GM18505 (cell line): ENCODE results near the gene SLC25A40.
"Not testable (repeated sequence)": the region's sequence is repeated elsewhere in the genome, so short reads cannot be mapped to it uniquely, and the experiment has no call there.

ENCODE experiments used
- ATAC-seq: cut with Tn5 transposase; IDR thresholded peaks from one replicate; pipeline ENCODE4 v1.9.1; 2021; ENCODE audit not compliant: unreplicated experiment
- POLR2A ChIP-seq: IDR thresholded peaks from 4 replicates; pipeline ENCODE4 v1.6.1; 2011; ENCODE audit warnings: borderline replicate concordance; ENCODE audit not compliant: insufficient read depth, insufficient read length; ENCODE audit errors: extremely low read depth

Gene SLC25A40, protein sequence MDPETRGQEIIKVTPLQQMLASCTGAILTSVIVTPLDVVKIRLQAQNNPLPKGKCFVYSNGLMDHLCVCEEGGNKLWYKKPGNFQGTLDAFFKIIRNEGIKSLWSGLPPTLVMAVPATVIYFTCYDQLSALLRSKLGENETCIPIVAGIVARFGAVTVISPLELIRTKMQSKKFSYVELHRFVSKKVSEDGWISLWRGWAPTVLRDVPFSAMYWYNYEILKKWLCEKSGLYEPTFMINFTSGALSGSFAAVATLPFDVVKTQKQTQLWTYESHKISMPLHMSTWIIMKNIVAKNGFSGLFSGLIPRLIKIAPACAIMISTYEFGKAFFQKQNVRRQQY

DNA sequence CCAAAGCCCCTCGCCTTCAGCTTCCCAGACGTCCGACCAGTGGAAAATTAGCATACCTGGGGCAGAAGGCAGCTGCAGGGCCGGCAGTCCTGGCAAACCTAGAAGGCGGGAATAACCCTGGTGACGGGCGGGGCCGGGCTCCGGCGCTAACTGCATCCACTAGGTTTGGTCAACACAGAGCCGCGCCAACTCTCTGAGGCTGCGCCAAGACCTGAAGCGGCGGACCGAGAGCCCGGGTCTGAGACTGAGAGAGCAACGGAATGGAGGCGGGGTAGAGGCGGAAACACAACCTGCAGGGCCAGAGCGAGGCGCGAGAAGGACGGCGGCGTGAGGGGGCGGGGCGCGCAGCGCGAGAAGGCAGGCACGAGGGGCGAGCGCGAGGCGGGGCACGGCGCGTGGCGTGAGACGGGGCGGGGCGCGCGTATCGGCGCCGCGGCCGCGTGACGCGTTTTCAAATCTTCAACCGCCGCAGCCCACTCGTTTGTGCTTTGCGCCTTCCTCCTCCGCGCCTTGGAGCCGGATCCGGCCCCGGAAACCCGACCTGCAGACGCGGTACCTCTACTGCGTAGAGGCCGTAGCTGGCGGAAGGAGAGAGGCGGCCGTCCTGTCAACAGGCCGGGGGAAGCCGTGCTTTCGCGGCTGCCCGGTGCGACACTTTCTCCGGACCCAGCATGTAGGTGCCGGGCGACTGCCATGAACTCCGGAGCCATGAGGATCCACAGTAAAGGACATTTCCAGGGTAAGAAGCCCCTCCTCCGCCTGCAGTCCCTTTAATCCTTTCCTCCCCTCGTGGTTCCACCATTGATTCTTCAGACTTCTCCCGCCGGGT is at the start of gene SLC25A40, which contains the start of gene DBF4:
SLC25A40 (minus strand) TSS at position 321 of the 829 bp plus-strand sequence. CDS start 17,633 bp downstream, outside the sequence.
DBF4 (plus strand) TSS at position 454 of the 829 bp plus-strand sequence; CDS start at position 694, 240 bp downstream.
- ATAC-seq: peak; percentile 94
- peak; percentile 75 for TF ChIP-seq POLR2A

DNA sequence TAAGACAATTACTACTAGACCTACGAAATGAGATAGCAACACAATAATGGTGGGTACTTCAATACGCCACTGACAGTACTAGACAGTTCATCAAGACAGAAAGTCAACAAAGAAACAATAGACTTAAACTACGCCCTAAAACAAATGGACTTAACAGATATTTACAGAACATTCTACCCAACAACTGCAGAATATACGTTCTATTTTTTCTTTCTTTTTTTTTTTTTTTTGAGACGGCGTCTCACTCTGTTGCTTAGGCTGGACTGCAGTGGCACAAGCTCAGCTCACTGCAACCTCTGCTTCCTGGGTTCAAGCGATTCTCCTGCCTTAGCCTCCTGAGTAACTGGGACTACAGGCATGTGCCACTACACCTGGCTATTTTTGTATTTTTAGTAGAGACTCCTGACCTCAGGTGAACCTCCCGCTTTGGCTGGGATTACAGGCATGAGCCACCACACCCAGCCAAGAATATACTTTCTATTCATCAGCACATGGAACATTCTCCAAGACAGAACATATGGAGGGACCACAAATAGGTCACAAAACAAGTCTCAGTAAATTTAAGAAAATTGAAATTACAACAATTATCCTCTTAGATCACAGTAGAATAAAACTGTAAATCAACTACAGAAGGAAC is 46.7 kb upstream of the SLC25A40 start:
- ATAC-seq: not testable (repeated sequence)

DNA sequence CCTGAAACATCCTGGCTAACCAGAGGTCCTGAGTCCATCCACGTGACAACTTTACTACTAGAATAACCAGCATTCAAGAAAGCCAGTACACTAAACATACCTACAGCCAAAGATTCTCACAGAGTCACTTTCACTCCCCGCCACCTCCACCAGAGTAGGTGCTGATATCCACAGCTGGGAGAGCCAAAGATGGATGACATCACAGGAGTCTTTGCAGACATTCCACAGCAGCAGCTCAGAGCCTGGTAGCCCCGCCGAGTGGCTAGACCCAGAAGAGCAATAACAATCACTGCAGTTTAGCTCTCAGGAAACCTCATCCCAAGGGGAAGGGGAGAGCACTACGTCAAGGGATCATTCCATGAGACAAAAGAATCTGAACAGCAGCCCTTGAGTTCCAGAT is 44.4 kb upstream of the SLC25A40 start:
- no peak for ATAC-seq
- TF ChIP-seq POLR2A: no peak

DNA sequence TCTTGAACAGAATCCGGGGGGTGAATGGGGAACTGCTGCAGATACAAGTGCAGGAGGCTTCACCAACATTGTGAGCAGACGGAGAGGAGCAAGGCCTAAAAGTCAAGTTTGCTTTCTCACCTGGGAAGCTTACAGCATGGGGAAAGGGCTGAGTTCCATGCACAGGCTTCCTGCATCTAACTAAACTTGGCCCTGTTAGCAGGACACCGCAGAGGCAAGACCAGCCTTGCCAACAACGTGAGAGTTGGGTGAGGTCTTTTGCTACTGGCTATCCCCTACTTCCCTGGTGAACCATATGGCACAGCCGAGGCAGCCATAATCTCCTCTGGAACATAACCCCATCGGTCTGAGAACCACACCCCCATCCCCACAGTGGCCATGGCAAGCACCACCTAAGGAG is 43.7 kb upstream of the SLC25A40 start:
- ATAC-seq: no peak
- TF ChIP-seq POLR2A: no peak

DNA sequence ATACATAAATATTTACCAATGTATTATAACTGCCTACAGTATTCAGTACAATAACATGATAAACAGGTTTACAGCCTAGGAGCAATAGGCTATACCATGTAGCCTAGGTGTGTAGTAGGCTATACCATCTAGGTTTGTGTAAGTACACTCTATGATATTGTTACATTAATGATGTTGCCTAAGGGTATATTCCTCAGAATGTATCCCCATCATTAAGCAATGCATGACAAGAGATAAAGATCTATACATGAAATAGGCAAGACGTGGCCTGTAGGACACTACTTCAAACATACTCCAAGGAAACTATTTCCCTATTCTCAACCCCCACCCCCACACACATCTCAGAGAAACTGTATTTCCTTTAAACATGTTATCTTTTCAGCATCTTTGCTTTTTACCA is 42.6 kb upstream of the SLC25A40 start:
- TF ChIP-seq POLR2A: no peak
- no peak for ATAC-seq

DNA sequence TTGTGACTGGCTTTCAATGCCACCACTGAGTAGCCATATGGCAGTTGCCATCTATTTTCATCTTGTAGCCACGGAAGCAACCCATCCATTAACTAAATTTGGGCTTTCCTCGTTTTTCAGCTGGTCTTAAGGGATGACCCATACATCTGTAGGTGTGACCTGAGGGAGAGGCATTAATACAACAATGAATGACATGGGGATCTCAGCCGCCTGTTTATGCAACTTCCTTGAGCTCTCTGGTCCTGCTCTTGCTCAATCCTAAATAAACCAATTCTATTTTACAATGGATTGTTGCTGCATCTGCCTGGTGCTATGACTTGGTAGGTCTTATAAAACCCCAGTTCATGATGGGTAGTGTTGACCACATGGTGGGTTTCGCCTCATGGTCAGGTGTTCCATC is 36.0 kb upstream of the SLC25A40 start:
- no peak for ATAC-seq
- TF ChIP-seq POLR2A: no peak

DNA sequence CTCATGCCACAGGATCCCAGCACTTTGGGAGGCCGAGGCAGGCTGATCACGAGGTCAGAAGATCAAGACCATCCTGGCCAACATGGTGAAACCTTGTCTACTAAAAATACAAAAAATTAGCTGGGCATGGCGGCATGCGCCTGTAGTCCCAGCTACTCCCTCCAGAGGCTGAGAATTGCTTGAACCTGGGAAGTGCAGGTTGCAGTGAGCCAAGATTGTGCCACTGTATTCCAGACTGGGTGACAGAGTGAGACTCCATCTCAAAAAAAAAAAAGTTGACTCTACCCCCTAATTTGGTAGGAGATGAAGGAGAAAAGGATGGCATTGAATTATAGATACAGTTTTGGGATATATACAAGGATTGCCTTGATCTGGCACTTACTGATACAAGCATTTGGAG is 32.7 kb upstream of the SLC25A40 start:
- ATAC-seq: not testable (repeated sequence)

DNA sequence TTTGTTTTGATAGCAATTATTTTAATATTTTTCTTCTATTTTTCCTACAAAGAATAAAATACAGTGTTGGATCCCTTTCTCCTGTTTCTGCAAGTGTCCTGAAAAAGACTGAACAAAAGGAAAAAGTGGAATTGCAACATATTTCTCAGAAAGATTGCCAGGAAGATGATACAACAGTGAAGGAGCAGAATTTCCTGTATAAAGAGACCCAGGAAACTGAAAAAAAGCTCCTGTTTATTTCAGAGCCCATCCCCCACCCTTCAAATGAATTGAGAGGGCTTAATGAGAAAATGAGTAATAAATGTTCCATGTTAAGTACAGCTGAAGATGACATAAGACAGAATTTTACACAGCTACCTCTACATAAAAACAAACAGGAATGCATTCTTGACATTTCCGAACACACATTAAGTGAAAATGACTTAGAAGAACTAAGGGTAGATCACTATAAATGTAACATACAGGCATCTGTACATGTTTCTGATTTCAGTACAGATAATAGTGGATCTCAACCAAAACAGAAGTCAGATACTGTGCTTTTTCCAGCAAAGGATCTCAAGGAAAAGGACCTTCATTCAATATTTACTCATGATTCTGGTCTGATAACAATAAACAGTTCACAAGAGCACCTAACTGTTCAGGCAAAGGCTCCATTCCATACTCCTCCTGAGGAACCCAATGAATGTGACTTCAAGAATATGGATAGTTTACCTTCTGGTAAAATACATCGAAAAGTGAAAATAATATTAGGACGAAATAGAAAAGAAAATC is 31.2 kb upstream of the SLC25A40 start:
- not testable (repeated sequence) for ATAC-seq

DNA sequence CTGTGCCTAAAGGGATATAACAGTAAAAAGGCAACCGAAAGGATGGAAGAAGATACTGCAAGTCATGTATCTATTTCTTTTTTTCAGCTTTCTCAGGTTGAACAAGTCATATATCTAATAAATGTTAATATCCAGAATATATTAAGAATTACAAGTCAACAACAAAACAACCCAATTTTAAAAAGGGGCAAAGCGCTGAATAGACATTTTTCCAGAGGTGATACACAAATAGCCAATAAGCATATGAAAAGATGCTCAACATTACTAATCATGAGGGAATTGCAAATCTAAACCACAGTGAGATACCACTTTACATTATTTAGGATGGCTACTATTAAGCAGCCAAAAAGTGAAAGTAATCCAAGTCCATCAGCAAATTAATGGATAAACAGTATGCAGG is 23.1 kb upstream of the SLC25A40 start:
- TF ChIP-seq POLR2A: no peak
- no peak for ATAC-seq

DNA sequence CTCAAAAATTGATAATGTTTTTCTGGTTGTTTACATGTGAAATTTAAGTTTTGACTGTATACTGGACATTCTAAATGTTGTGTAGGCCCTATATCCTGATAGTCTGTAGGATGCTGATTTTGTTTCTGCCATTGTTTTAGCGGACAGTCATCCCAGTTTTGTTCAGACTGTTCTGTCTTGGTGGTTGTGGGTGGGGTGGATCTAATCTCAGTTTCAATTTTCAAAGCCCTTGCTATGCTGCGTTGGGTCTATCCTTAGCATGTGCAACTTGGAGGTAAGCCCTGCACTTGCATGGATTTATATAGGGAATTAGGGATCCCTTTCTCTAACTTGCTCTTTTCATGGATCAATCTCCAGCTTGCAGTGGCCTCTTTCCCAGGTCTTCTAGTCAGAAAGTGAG is 19.2 kb upstream of the SLC25A40 start:
- no peak for TF ChIP-seq POLR2A
- ATAC-seq: no peak

DNA sequence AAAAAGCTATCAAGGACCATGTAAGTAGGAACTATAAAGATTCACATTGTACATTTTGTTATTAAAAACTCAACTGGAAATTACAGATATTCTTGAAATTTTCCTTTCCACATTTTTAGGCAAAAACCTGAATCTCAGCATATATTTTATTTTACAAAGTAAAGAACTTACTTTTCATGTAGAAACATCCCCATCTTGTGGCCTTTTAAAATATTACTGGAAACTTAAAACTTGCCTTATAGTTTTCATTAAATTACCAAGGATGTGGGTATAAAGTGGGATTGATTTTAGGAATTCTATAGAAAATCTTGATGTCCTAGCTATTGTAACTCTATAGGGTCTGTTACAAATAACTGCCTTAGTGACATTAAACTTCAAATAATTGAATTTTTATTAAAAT is 10.7 kb upstream of the SLC25A40 start:
- no peak for ATAC-seq
- TF ChIP-seq POLR2A: no peak

DNA sequence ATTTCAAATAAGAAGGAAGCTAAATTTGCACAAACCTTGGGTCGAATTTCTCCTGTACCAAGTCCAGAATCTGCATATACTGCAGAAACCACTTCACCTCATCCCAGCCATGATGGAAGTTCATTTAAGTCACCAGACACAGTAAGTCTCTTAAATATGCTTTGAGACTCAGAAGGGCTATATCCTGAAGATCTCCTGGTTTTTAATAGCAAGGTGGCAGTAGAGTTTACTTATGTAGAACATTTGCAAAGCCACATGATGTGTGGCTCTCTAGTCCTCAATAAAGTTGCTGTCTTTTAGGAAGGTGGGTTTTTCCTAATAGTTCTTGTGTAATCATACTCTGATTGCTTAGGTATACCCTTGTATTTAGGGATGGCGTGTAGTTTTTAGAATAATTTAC is 8.9 kb upstream of the SLC25A40 start:
- no peak for TF ChIP-seq POLR2A
- ATAC-seq: no peak
